Dermis blood vessel endothelial cell (primary cell): ENCODE measurements around the gene RPN1. TPM values are rescaled to one million over a fixed set of nuclear protein-coding genes. Genes with fewer than 3 reads are reported as not detected.
"Not testable (repeated sequence)": the region's sequence is repeated elsewhere in the genome, so short reads cannot be mapped to it uniquely, and the experiment has no call there.

ENCODE experiments used
- DNase-seq: peaks from one replicate; pipeline ENCODE4 v3.0.0; 2010
- total RNA-seq: library from RNA; depleted of rRNA; stranded (reverse); fragments of >200 nt; gene quantifications from 2 replicates; pipeline ENCODE4 v1.2.3, GENCODE V29; 2014

Gene RPN1
- total RNA-seq: 458 and 572 TPM in 2 replicates

GRCh38 chr3:128650096-128651050, at the start of gene RPN1:
RPN1 (minus strand) TSS chr3:128650818; CDS start chr3:128650800, 18 bp downstream.
- DNase-seq: peak; percentile 97

GRCh38 chr3:128698211-128699047, 47.8 kb upstream of the RPN1 start:
- peak; percentile 35 for DNase-seq

GRCh38 chr3:128697341-128697740, 46.7 kb upstream of the RPN1 start:
- no peak for DNase-seq

GRCh38 chr3:128693696-128694095, 43.1 kb upstream of the RPN1 start:
- no peak for DNase-seq

GRCh38 chr3:128689060-128689459, 38.4 kb upstream of the RPN1 start:
- DNase-seq: no peak

GRCh38 chr3:128686465-128686864, 35.8 kb upstream of the RPN1 start:
- no peak for DNase-seq

GRCh38 chr3:128684986-128685726, 34.5 kb upstream of the RPN1 start:
- DNase-seq: no peak

- DNase-seq: no peak
These were observed 33.3 kb upstream of the RPN1 start for GRCh38 chr3:128683957-128684356.

GRCh38 chr3:128681369-128681829, 30.8 kb upstream of the RPN1 start:
- no peak for DNase-seq

GRCh38 chr3:128680603-128681368, 30.2 kb upstream of the RPN1 start:
- peak; percentile 98 for DNase-seq

GRCh38 chr3:128679338-128679737, 28.7 kb upstream of the RPN1 start:
- DNase-seq: no peak

- DNase-seq: not testable (repeated sequence)
These were observed 25.2 kb upstream of the RPN1 start for GRCh38 chr3:128675802-128676201.

GRCh38 chr3:128674161-128674784, 23.7 kb upstream of the RPN1 start:
- no peak for DNase-seq

GRCh38 chr3:128667641-128668040, 17.0 kb upstream of the RPN1 start:
- no peak for DNase-seq

- peak; percentile 44 for DNase-seq
These were observed 14.9 kb upstream of the RPN1 start for GRCh38 chr3:128665362-128666021.

GRCh38 chr3:128663151-128663550, 12.5 kb upstream of the RPN1 start:
- DNase-seq: no peak

- no peak for DNase-seq
These were observed 4.9 kb upstream of the RPN1 start for GRCh38 chr3:128655531-128655930.

GRCh38 chr3:128653993-128654805, 3.6 kb upstream of the RPN1 start:
- DNase-seq: not testable (repeated sequence)

GRCh38 chr3:128653383-128653992, 2.9 kb upstream of the RPN1 start:
- DNase-seq: peak; percentile 17
